GM19043 (cell line): ENCODE data around the gene CERS3.

Experiments used
- ATAC-seq: cut with Tn5 transposase; IDR thresholded peaks from one replicate; pipeline ENCODE4 v1.9.1; 2021; ENCODE audit warnings: low read depth; ENCODE audit not compliant: unreplicated experiment

The CERS3 gene

GRCh38 chr15:100528833-100529428, at the start of gene CERS3:
Gene CERS3, minus strand, starts transcription at chr15:100528950. Its CDS starts 27,101 bp downstream, at chr15:100501849.
- no peak for ATAC-seq

GRCh38 chr15:100573526-100573925, 44.8 kb upstream of the CERS3 start:
- no peak for ATAC-seq

GRCh38 chr15:100572362-100572983, 43.7 kb upstream of the CERS3 start:
- ATAC-seq, result no peak

GRCh38 chr15:100571592-100572167, 42.9 kb upstream of the CERS3 start:
- no peak for ATAC-seq

GRCh38 chr15:100570735-100571313, 42.1 kb upstream of the CERS3 start:
- peak; percentile 79 for ATAC-seq

GRCh38 chr15:100570275-100570674, 41.5 kb upstream of the CERS3 start:
- no peak for ATAC-seq

- no peak for ATAC-seq
These were observed 40.6 kb upstream of the CERS3 start for GRCh38 chr15:100569391-100569790.

- ATAC-seq, result no peak
These were observed 38.3 kb upstream of the CERS3 start for GRCh38 chr15:100566850-100567628.

- no peak for ATAC-seq
These were observed 36.8 kb upstream of the CERS3 start for GRCh38 chr15:100565591-100565990.

GRCh38 chr15:100560323-100560722, 31.6 kb upstream of the CERS3 start:
- ATAC-seq, result no peak

- no peak for ATAC-seq
These were observed 30.6 kb upstream of the CERS3 start for GRCh38 chr15:100559330-100559729.

- no peak for ATAC-seq
These were observed 30.1 kb upstream of the CERS3 start for GRCh38 chr15:100558771-100559254.

GRCh38 chr15:100553468-100553867, 24.7 kb upstream of the CERS3 start:
- ATAC-seq, result no peak

- ATAC-seq, result no peak
These were observed 19.2 kb upstream of the CERS3 start for GRCh38 chr15:100547961-100548360.

- ATAC-seq, result no peak
These were observed 16.2 kb upstream of the CERS3 start for GRCh38 chr15:100544946-100545345.

- no peak for ATAC-seq
These were observed 15.6 kb upstream of the CERS3 start for GRCh38 chr15:100544338-100544841.

- ATAC-seq, result no peak
These were observed 13.5 kb upstream of the CERS3 start for GRCh38 chr15:100542290-100542689.

GRCh38 chr15:100537331-100537730, 8.6 kb upstream of the CERS3 start:
- peak; percentile 59 for ATAC-seq

GRCh38 chr15:100536733-100537132, 8.0 kb upstream of the CERS3 start:
- no peak for ATAC-seq

- no peak for ATAC-seq
These were observed 5.1 kb upstream of the CERS3 start for GRCh38 chr15:100533886-100534285.
